HAP-1 (cell line): ENCODE data around the gene FCRL6.

ENCODE experiments used
- DNase-seq, 2 experiments: peaks; one replicate each; pipeline ENCODE4 v3.0.0-alpha.2; 2016 to 2020; ENCODE audit warnings: low spot score in 2 of 2
- H3K27me3 ChIP-seq: fragments of 250-450 bp; sonication (Bioruptor Pico); 2 replicates; pipeline ENCODE4 v1.5.1; 2020; ENCODE audit warnings: low read depth, mild to moderate bottlenecking, moderate library complexity
- H3K36me3 ChIP-seq: fragments of 250-450 bp; sonication (Bioruptor Pico); replicated peaks from 2 replicates; pipeline ENCODE4 v1.5.1; 2020; ENCODE audit warnings: mild to moderate bottlenecking
- H3K4me1 ChIP-seq: fragments of 250-450 bp; sonication (Bioruptor Pico); 2 replicates; pipeline ENCODE4 v1.5.1; 2020; ENCODE audit warnings: mild to moderate bottlenecking
- H3K4me3 ChIP-seq: fragments of 250-450 bp; sonication (Bioruptor Pico); 2 replicates; pipeline ENCODE4 v1.5.1; 2020; ENCODE audit warnings: mild to moderate bottlenecking, moderate library complexity
- H3K9me3 ChIP-seq: fragments of 250-450 bp; sonication (Bioruptor Pico); 2 replicates; pipeline ENCODE4 v1.5.1; 2020; ENCODE audit warnings: mild to moderate bottlenecking, moderate library complexity
- in situ Hi-C: fragments of 300-500 bp; cut with MboI; formaldehyde crosslinking; loops from 3 replicates; pipeline ENCODE4 v1.14.3; 2020; ENCODE audit warnings: low sequenced_read_pairs, inconsistent platforms, mixed read lengths

The FCRL6 gene

GRCh38 chr1:159831412-159832141 is 29.4 kb downstream of the FCRL6 start:
- in situ Hi-C loops = no loop called here
- no peaks in the 10 kb centered on the region for H3K27me3 ChIP-seq
- no peaks in the 10 kb centered on the region for H3K36me3 ChIP-seq
- H3K4me3 ChIP-seq = no peak overlapping the region
- H3K9me3 ChIP-seq = no peaks in the 10 kb centered on the region
- DNase-seq = no peak
- no peaks in the 10 kb centered on the region for H3K4me1 ChIP-seq

- H3K4me1 ChIP-seq = no peaks in the 10 kb centered on the region
- no peaks in the 10 kb centered on the region for H3K9me3 ChIP-seq
- no peaks in the 10 kb centered on the region for H3K36me3 ChIP-seq
- no peaks in the 10 kb centered on the region for H3K27me3 ChIP-seq
- no peak overlapping the region for H3K4me3 ChIP-seq
- no peak for DNase-seq
- in situ Hi-C loops = no loop called here
These were observed 30.1 kb downstream of the FCRL6 start for GRCh38 chr1:159832309-159832708.

DNA sequence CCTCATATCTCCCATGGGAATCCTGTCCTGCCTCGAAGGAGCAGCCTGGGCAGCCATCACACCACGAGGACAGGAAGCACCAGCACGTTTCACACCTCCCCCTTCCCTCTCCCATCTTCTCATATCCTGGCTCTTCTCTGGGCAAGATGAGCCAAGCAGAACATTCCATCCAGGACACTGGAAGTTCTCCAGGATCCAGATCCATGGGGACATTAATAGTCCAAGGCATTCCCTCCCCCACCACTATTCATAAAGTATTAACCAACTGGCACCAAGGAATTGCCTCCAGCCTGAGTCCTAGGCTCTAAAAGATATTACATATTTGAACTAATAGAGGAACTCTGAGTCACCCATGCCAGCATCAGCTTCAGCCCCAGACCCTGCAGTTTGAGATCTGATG is 33.2 kb downstream of the FCRL6 start:
- Histone ChIP-seq H3K36me3 (no peaks in the 10 kb centered on the region), H3K4me1 (no peaks in the 10 kb centered on the region), H3K27me3 (no peaks in the 10 kb centered on the region), H3K9me3 (no peaks in the 10 kb centered on the region), H3K4me3 (no peak overlapping the region)
- DNase-seq = no peak
- in situ Hi-C loops = no loop called here

DNA sequence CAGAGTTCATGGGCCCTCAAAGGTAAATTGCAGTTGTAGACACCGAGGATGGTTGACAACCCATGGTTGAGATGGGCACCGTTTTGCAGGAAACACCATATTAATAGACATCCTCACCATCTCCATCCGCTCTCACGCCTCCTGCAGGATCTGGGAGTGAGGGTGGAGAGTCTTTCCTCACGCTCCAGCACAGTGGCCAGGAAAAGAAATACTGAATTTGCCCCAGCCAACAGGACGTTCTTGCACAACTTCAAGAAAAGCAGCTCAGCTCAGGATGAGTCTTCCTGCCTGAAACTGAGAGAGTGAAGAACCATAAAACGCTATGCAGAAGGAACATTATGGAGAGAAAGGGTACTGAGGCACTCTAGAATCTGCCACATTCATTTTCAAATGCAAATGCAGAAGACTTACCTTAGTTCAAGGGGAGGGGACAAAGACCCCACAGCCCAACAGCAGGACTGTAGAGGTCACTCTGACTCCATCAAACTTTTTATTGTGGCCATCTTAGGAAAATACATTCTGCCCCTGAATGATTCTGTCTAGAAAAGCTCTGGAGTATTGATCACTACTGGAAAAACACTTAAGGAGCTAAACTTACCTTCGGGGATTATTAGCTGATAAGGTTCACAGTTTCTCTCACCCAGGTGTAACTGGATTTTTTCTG is 33.8 kb downstream of the FCRL6 start:
- Histone ChIP-seq H3K36me3 (no peaks in the 10 kb centered on the region), H3K4me3 (no peak overlapping the region), H3K9me3 (no peaks in the 10 kb centered on the region), H3K4me1 (no peaks in the 10 kb centered on the region), H3K27me3 (no peaks in the 10 kb centered on the region)
- no peak for DNase-seq
- in situ Hi-C loops = no loop called here

- no peaks in the 10 kb centered on the region for H3K9me3 ChIP-seq
- in situ Hi-C loops = no loop called here
- H3K4me1 ChIP-seq = no peaks in the 10 kb centered on the region
- H3K4me3 ChIP-seq = no peak overlapping the region
- DNase-seq = no peak
- no peaks in the 10 kb centered on the region for H3K27me3 ChIP-seq
- H3K36me3 ChIP-seq = no peaks in the 10 kb centered on the region
These were observed 36.6 kb downstream of the FCRL6 start for GRCh38 chr1:159838715-159839114.

- Histone ChIP-seq H3K27me3 (no peaks in the 10 kb centered on the region), H3K4me1 (no peaks in the 10 kb centered on the region), H3K36me3 (no peaks in the 10 kb centered on the region), H3K9me3 (no peaks in the 10 kb centered on the region), H3K4me3 (no peak overlapping the region)
- DNase-seq = no peak
- in situ Hi-C loops = no loop called here
These were observed 37.1 kb downstream of the FCRL6 start for GRCh38 chr1:159839116-159839849.

GRCh38 chr1:159841749-159842148 is 39.6 kb downstream of the FCRL6 start:
- no peak overlapping the region for H3K4me3 ChIP-seq
- H3K27me3 ChIP-seq = no peaks in the 10 kb centered on the region
- in situ Hi-C loops = no loop called here
- no peak for DNase-seq
- no peaks in the 10 kb centered on the region for H3K4me1 ChIP-seq
- H3K9me3 ChIP-seq = no peaks in the 10 kb centered on the region
- H3K36me3 ChIP-seq = no peaks in the 10 kb centered on the region

GRCh38 chr1:159843459-159843858 is 41.3 kb downstream of the FCRL6 start:
- no peak overlapping the region for H3K4me3 ChIP-seq
- H3K36me3 ChIP-seq = no peaks in the 10 kb centered on the region
- no peaks in the 10 kb centered on the region for H3K4me1 ChIP-seq
- H3K27me3 ChIP-seq = no peaks in the 10 kb centered on the region
- no peak for DNase-seq
- no peaks in the 10 kb centered on the region for H3K9me3 ChIP-seq
- in situ Hi-C loops = no loop called here

GRCh38 chr1:159845751-159846629 is 43.8 kb downstream of the FCRL6 start:
- H3K36me3 ChIP-seq = no peaks in the 10 kb centered on the region
- H3K4me1 ChIP-seq = no peaks in the 10 kb centered on the region
- no peaks in the 10 kb centered on the region for H3K9me3 ChIP-seq
- H3K4me3 ChIP-seq = no peak overlapping the region
- no peak for DNase-seq
- in situ Hi-C loops = no loop called here
- no peaks in the 10 kb centered on the region; the same call in 1 of the 2 replicates for H3K27me3 ChIP-seq

GRCh38 chr1:159847231-159847630 is 45.1 kb downstream of the FCRL6 start:
- no peaks in the 10 kb centered on the region for H3K36me3 ChIP-seq
- H3K27me3 ChIP-seq = no peaks in the 10 kb centered on the region; the same call in 1 of the 2 replicates
- no peak for DNase-seq
- no peaks in the 10 kb centered on the region for H3K9me3 ChIP-seq
- in situ Hi-C loops = no loop called here
- H3K4me1 ChIP-seq = no peaks in the 10 kb centered on the region
- no peak overlapping the region for H3K4me3 ChIP-seq

DNA sequence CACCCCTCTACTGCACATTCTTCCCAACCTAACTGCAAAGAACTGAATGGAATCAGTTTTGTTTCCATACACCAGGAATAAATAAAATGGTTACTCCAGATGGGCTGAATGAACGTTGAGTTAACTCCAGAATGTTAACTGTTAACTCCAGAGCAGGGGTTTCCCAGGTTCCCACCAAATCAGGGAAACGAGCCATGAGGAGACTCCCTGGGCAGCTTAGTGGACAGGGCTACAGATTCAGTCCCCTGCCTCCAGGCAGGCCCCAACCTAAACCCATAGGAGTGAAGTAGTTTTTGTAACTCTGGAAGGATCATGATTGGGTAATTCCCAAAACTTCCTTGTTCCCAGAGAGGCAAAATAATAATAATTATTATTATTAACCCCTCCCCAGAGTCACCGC is 46.2 kb downstream of the FCRL6 start:
- H3K36me3 ChIP-seq = no peaks in the 10 kb centered on the region
- H3K9me3 ChIP-seq = no peaks in the 10 kb centered on the region
- H3K4me1 ChIP-seq = no peaks in the 10 kb centered on the region
- in situ Hi-C loops = no loop called here
- H3K27me3 ChIP-seq = no peaks in the 10 kb centered on the region; the same call in 1 of the 2 replicates
- H3K4me3 ChIP-seq = no peak overlapping the region
- DNase-seq = no peak

- H3K4me3 ChIP-seq = no peak overlapping the region
- H3K36me3 ChIP-seq = no peaks in the 10 kb centered on the region
- H3K9me3 ChIP-seq = no peaks in the 10 kb centered on the region
- in situ Hi-C loops = no loop called here
- peaks cover 3% of the 10 kb centered on the region; the same call in 1 of the 2 replicates for H3K4me1 ChIP-seq
- DNase-seq = no peak
- H3K27me3 ChIP-seq = no peaks in the 10 kb centered on the region; the same call in 1 of the 2 replicates
These were observed 47.6 kb downstream of the FCRL6 start for GRCh38 chr1:159849626-159850366.

DNA sequence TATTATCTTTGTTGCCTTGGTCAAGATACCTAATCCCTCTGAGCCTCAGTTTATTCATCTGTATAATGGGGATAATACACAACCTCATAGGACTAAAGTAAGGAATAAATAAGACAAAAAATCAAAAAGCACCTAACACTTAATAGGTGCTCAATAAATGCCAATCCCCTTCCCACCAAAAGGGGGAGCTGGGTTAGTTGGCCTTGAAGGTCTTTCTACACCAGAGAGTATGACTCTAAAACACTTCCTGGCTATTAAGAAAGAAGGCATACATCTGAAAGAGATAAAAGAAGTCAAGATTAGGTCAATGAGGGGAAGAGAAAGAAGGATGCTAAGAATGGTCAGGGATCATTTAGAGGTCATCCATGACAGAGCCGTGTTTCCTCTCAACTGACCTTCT is 49.2 kb downstream of the FCRL6 start:
- no peak for DNase-seq
- in situ Hi-C loops = no loop called here

More for the DNA sequence above, 49.2 kb downstream of the FCRL6 start:
- Histone ChIP-seq H3K4me1 (peaks cover 3% of the 10 kb centered on the region; the same call in 1 of the 2 replicates), H3K4me3 (no peak overlapping the region), H3K27me3 (no peaks in the 10 kb centered on the region; the same call in 1 of the 2 replicates), H3K9me3 (no peaks in the 10 kb centered on the region), H3K36me3 (no peaks in the 10 kb centered on the region)
